ENCODE measurements around the gene TMPRSS13.

TMPRSS13 gene

GRCh38 chr11:117914991-117915618, 14.1 kb downstream of the TMPRSS13 start:
- TF ChIP-seq ZC3H10 (CRISPR knock-in tag; IDR thresholded peaks at IDR 0.05) (no peak), RARB (CRISPR knock-in tag; IDR thresholded peaks at IDR 0.05) (no peak), ESRRG (CRISPR knock-in tag; IDR thresholded peaks at IDR 0.05) (no peak), GLIS3 (CRISPR knock-in tag; IDR thresholded peaks at IDR 0.05) (no peak), ZNF70 (CRISPR knock-in tag; IDR thresholded peaks at IDR 0.05) (no peak), ZFP30 (CRISPR knock-in tag; IDR thresholded peaks at IDR 0.05) (no peak), OSR1 (CRISPR knock-in tag; IDR thresholded peaks at IDR 0.05) (no peak), ZNF565 (CRISPR knock-in tag; conservative IDR thresholded peaks at IDR 0.05; ENCODE audit: low read depth) (no peak), TSHZ2 (CRISPR knock-in tag; IDR thresholded peaks at IDR 0.05) (no peak), PPARA (CRISPR knock-in tag; IDR thresholded peaks at IDR 0.05; ENCODE audit: borderline replicate concordance) (no peak), ZFP3 (CRISPR knock-in tag; IDR thresholded peaks at IDR 0.05) (no peak), TOX (CRISPR knock-in tag; IDR thresholded peaks at IDR 0.05; ENCODE audit: borderline replicate concordance) (no peak), PATZ1 (CRISPR knock-in tag; IDR thresholded peaks at IDR 0.05; ENCODE audit: borderline replicate concordance) (no peak), TCF4 (CRISPR knock-in tag; IDR thresholded peaks at IDR 0.05; ENCODE audit: borderline replicate concordance) (no peak), ISL1 (CRISPR knock-in tag; IDR thresholded peaks at IDR 0.05) (no peak), ZNF8 (CRISPR knock-in tag; IDR thresholded peaks at IDR 0.05) (no peak), SNAI2 (CRISPR knock-in tag; IDR thresholded peaks at IDR 0.05) (no peak), CSRNP3 (CRISPR knock-in tag; IDR thresholded peaks at IDR 0.05) (no peak), BACH2 (CRISPR knock-in tag; IDR thresholded peaks at IDR 0.05; ENCODE audit: borderline replicate concordance) (no peak)
- ATAC-seq: no peak

- ATAC-seq: no peak
- TF ChIP-seq BACH2 (CRISPR knock-in tag; IDR thresholded peaks at IDR 0.05; ENCODE audit: borderline replicate concordance) (no peak), PPARA (CRISPR knock-in tag; IDR thresholded peaks at IDR 0.05; ENCODE audit: borderline replicate concordance) (no peak), ISL1 (CRISPR knock-in tag; IDR thresholded peaks at IDR 0.05) (no peak), CSRNP3 (CRISPR knock-in tag; IDR thresholded peaks at IDR 0.05) (no peak), ARNTL (CRISPR knock-in tag; IDR thresholded peaks at IDR 0.05; ENCODE audit: borderline replicate concordance, low read depth) (no peak), RARB (CRISPR knock-in tag; IDR thresholded peaks at IDR 0.05) (no peak), SNAI2 (CRISPR knock-in tag; IDR thresholded peaks at IDR 0.05) (no peak), CREB5 (CRISPR knock-in tag; IDR thresholded peaks at IDR 0.05; ENCODE audit: low read depth) (no peak), PATZ1 (CRISPR knock-in tag; IDR thresholded peaks at IDR 0.05; ENCODE audit: borderline replicate concordance) (no peak)
Measured at GRCh38 chr11:117914398-117914761, 14.8 kb downstream of the TMPRSS13 start.

All from SK-N-SH treated with all-trans-retinoic acid at 6 μM for 48 hours (cell line).